AG04450 (cell line): ENCODE measurements around the gene PRKN. TPM values are rescaled to one million over a fixed set of nuclear protein-coding genes. Genes with fewer than 3 reads are reported as not detected.

Source experiments
- CTCF ChIA-PET: fragments of 300-600, 350-600 bp; formaldehyde crosslinking; extraction: SDS; loops from one replicate; lab custom pipeline; 2022; ENCODE audit warnings: antibody characterized with exemption, inconsistent platforms; lab: Charles Lee
- POLR2A ChIA-PET: fragments of 350-600 bp; formaldehyde crosslinking; extraction: SDS; loops from one replicate; lab custom pipeline; 2021; ENCODE audit warnings: antibody characterized with exemption, inconsistent platforms; lab: Yijun Ruan, JAX
- DNase-seq: peaks from one replicate; pipeline ENCODE4 v3.0.0-alpha.2; 2011; ENCODE audit warnings: low read depth, low spot score
- H3K27ac ChIP-seq: one replicate; pipeline ENCODE4 v1.5.1; 2012; ENCODE audit warnings: low read depth, low read length, control low read depth
- H3K27me3 ChIP-seq: one replicate; pipeline ENCODE4 v1.6.0; 2012; ENCODE audit warnings: low read length; ENCODE audit not compliant: control insufficient read depth, insufficient read depth
- H3K4me3 ChIP-seq: 2 replicates; pipeline ENCODE4 v1.5.1; 2011; ENCODE audit warnings: mild to moderate bottlenecking, low read depth, low read length, control low read depth
- H3K9me3 ChIP-seq: 2 replicates; pipeline ENCODE4 v1.5.1; 2012; ENCODE audit warnings: low read length; ENCODE audit not compliant: control insufficient read depth, insufficient read depth
- CTCF ChIP-seq: IDR thresholded peaks from 2 replicates; pipeline ENCODE4 v1.5.1; 2011; ENCODE audit warnings: low read depth, low read length, control low read depth, inconsistent platforms
- polyA plus RNA-seq: library from polyadenylated mRNA; depleted of rRNA; stranded (reverse); fragments of >200 nt; gene quantifications from 2 replicates; pipeline ENCODE4 v1.2.3, GENCODE V29; 2011

The PRKN gene
- polyA plus RNA-seq, 1 experiment, result not detected

GRCh38 chr6:161436106-161436876 is 1291.3 kb downstream of the PRKN start:
- Histone ChIP-seq H3K9me3 (no peaks in the 10 kb centered on the region), H3K27ac (peak overlapping the region; percentile 65), H3K4me3 (no peak overlapping the region), H3K27me3 (no peaks in the 10 kb centered on the region)
- ChIA-PET POLR2A (no interaction called here), CTCF (interaction anchor here (2.7 to 5.7 kb wide), 2 partner anchors 18 kb away, joined by 25 to 68 read pairs; no protein-coding TSS in a partner anchor)
- no peak for DNase-seq
- TF ChIP-seq CTCF, result no peak

GRCh38 chr6:161435748-161436070 is 1291.9 kb downstream of the PRKN start:
- no peaks in the 10 kb centered on the region for H3K27me3 ChIP-seq
- ChIA-PET POLR2A (interaction anchor here (0.7 to 1.9 kb wide), 3 partner anchors 10 to 28 kb away, joined by 3 to 11 read pairs (median 3); no protein-coding TSS in a partner anchor), CTCF (interaction anchor here (1.3 to 2.7 kb wide), 3 partner anchors 12 to 65 kb away, joined by 3 to 25 read pairs (median 7); no protein-coding TSS in a partner anchor)
- H3K4me3 ChIP-seq, result no peak overlapping the region
- no peaks in the 10 kb centered on the region for H3K9me3 ChIP-seq
- no peak for TF ChIP-seq CTCF
- peak overlapping the region; percentile 93 for H3K27ac ChIP-seq
- no peak for DNase-seq

DNA sequence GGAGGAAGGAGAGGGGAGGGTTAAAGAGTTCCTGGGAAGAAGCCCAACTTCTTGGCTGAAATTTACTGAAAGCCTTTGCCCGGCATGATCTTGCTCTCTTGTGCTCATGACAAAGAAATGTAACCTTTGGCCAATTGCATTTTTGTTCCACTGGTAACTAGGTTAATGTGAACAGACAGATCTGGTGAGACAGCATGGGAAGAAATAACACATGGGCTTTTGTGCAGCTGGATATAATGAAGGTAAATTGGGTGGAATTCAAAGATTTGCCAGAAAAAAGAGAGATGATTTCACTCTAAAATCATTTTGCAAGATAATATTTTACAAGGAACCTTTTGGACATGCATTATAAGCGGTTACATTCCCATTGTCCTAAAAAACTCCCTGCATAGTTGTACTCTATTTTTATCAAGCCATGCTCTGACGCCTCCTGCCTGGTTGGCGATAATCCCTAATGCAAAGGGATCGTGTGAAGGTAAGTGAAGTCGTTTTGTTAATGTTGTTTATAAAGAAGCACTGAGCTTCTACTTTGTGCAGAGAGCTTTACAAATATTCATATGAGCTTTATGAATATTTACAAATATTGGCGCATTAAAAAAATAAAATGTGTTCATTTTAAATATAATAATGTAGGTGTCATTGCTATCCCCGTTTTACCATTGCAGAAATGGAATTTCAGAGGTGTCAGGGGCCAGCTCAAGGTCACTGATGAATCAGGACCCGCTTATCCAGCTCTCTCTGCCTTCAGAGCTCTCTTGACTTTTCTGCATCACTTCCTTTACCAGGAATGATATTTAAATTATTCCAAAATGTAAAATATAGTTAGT is 1292.4 kb downstream of the PRKN start:
- POLR2A ChIA-PET, result interaction anchor here (0.7 to 1.9 kb wide), 3 partner anchors 10 to 28 kb away, joined by 3 to 11 read pairs (median 3); no protein-coding TSS in a partner anchor
- peak; percentile 93 for DNase-seq
- CTCF ChIA-PET, result interaction anchor here (1.3 to 2.7 kb wide), 3 partner anchors 12 to 64 kb away, joined by 3 to 25 read pairs (median 7); no protein-coding TSS in a partner anchor

GRCh38 chr6:161434350-161434749 is 1293.2 kb downstream of the PRKN start:
- POLR2A ChIA-PET, result interaction anchor here (1.2 to 1.9 kb wide), 2 partner anchors 11 to 16 kb away, joined by 3 to 11 read pairs; no protein-coding TSS in a partner anchor
- H3K4me3 ChIP-seq, result no peak overlapping the region
- no peak for TF ChIP-seq CTCF
- H3K9me3 ChIP-seq, result peaks cover 1% of the 10 kb centered on the region; the same call in 1 of the 2 replicates
- peak overlapping the region; percentile 86 for H3K27ac ChIP-seq
- DNase-seq, result no peak
- CTCF ChIA-PET, result interaction anchor here (1.3 to 2.7 kb wide), 3 partner anchors 11 to 64 kb away, joined by 3 to 25 read pairs (median 7); no protein-coding TSS in a partner anchor
- no peaks in the 10 kb centered on the region for H3K27me3 ChIP-seq

More for the DNA sequence above, 1292.4 kb downstream of the PRKN start:
- H3K9me3 ChIP-seq, result no peaks in the 10 kb centered on the region
- no peak for TF ChIP-seq CTCF
- H3K27ac ChIP-seq, result peak overlapping the region; percentile 93
- no peaks in the 10 kb centered on the region for H3K27me3 ChIP-seq
- H3K4me3 ChIP-seq, result 0 out of 2 replicates have a peak overlapping the region, but pooled peaks have one; percentile 18
